Hindlimb muscle (tissue), 1 donor: ENCODE results near the gene ZNF160. TPM values are rescaled to one million over a fixed set of nuclear protein-coding genes. Genes with fewer than 3 reads are reported as not detected.
A peak's percentile ranks its signal among the peaks of the same experiment; 100 is the strongest.
"Not testable (repeated sequence)": the region's sequence is repeated elsewhere in the genome, so short reads cannot be mapped to it uniquely, and the experiment has no call there.

Experiments
- DNase-seq: peaks from one replicate; pipeline ENCODE4 v3.0.0-alpha.2; 2013
- polyA plus RNA-seq: library from polyadenylated mRNA; unstranded; fragments of 120-200 nt; gene quantifications from one replicate; pipeline ENCODE4 v1.2.1, GENCODE V29; 2013; ENCODE audit not compliant: insufficient read length

The ZNF160 gene
- 22.0 TPM for polyA plus RNA-seq

DNA sequence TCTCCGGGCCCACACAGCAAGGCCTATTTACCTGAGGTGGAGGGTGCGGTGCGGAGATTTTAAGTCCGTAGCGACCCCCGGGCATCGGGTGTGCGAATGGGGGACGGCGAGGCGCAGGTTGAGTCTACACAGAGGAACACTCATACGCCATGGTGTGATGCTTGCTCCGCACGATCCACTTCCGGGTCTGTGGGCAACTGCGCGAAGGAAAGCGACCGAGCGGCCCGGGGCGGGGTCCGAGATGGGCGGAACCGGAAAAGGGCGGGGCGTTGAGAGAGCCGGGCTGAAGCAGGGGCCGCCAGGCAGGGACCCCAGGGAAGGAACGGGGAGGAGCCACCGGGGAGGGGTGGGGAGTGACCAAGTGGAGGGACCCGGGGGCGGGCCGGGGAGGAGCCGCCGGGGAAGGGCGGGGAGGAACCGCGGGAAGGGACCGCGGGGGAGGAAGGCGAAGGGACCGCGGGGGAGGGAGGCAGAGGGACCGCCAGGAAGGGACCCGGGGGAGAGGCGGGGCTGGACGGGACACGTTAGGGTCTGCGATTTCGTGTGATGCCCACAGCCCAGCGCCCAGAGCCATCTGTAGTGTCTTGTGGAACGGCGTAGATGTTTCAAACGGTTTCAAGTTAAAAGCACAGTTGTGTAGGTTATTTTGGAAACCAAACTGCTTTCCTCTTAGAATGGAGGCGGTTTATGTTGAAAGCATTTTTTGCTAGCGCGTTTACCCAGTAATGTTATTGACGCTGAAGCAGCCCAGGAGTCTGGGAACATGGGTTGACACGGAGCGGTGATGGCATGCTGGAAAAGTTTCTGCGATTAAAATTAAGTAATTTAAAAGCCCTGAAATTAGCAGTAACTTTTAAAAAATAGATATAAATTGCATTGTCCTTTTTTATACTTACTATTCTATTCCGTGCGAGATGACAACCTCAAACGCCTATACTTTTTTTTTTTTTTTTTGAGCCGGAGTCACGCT lies at the start of gene ZNF160:
Gene ZNF160, minus strand, starts transcription at position 189 of the 970 bp plus-strand sequence. CDS start 17,146 bp downstream, outside the sequence.
- peak; percentile 99 for DNase-seq

DNA sequence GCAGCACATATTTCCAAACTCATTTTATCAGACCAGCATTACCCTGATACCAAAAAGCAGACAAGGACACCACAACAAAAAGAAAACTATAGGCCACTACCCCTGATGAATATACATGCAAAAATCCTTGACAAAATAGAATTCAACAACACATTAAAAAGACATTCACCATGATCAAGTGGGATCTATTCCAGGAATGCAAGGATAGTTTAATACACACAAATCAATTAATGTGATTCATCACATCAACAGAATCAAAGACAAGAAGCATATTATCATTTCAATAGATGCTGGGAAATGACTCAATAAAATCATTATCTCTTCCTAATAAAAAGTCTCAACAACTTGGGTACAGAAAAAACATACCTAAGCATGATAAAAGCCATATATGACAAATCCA lies 44.4 kb upstream of the ZNF160 start:
- DNase-seq = no peak

- no peak for DNase-seq
Observed at GRCh38 chr19:53140351-53140750, 37.1 kb upstream of the ZNF160 start.

DNA sequence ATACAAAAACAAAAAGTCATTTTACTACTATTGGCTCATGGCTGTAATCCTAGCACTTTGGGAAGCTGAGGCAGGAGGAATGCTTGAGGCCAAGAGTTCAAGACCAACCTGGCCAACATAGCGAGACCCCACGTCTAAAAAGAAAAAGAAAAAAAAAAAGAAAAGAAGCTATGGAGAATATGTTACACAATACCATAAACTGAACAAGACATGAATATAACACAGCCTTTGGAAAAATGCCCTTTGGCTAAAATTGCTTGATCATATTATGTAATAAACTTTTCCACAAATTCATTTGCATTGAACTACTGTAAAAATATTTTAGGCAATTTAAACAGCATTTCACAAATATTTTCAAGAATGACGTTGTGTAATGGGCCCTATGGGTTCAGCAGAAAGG lies 33.2 kb upstream of the ZNF160 start:
- no peak for DNase-seq

DNA sequence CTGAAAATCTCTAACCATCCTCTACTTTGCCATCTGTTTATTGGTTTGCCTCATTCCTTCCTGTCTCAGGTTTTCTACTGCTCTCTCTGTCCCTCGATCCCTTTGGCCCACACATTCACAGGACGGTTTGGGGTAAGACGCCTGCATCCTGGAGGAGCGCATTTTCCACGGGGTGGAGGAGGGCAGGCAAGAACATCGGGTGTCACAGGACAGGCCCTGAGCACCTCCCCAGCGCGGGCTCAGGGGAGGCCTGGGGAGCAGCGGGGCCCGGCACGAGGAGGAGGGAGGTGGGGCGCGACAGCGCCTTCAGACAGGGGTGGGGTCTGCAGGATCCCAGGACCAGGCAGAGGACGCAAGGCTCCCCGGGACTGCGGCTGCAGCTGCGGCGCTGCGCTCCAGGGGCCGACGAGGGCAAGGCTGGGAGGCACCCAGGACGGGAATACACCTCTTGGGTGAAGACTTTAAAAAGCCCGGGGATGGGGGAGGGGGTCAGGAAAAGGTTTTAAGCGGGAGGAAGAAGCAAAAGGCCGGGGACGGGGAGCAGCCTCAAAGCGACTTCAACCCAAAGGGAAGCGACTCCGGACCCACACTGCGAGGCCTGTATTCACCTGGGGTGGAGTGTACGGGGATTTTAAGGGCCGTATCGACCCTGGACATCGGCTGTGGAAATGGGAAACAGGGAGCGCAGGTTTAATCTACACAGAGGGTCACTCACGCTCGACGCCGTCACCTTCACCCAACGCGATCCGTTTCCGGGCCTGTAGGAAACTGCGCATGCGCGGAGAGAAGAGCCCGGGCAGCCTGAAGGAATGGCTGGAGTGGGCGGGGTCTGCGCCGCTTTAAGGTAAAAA lies 29.1 kb upstream of the ZNF160 start, which contains the start of gene ZNF415:
Gene ZNF415, minus strand, starts transcription at position 770 of the 851 bp plus-strand sequence. CDS start 10,234 bp downstream, outside the sequence.
- DNase-seq = peak; percentile 83

DNA sequence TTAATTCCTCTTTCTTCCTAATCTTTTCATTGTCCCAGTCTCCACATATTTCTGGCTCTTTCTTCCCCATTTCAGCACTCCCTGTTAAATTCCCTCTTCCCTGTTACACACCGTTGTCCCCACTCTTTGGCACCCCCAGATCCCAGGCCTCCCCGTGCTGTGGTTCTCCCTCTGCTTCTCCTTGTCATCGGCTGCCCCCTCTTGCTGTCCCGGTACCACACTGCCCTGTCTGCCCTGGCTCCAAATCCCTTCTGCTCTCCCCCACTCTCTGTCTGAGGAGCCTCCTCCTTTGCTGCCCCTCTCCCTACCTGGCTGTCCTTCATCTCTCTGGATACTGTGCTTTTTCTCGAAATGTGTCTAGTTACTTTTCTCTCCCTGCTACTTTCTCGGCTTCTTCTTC lies 28.5 kb upstream of the ZNF160 start:
- no peak for DNase-seq

- no peak for DNase-seq
Observed at GRCh38 chr19:53131085-53131590, 27.9 kb upstream of the ZNF160 start.

GRCh38 chr19:53130506-53130905 lies 27.3 kb upstream of the ZNF160 start:
- DNase-seq = no peak

DNA sequence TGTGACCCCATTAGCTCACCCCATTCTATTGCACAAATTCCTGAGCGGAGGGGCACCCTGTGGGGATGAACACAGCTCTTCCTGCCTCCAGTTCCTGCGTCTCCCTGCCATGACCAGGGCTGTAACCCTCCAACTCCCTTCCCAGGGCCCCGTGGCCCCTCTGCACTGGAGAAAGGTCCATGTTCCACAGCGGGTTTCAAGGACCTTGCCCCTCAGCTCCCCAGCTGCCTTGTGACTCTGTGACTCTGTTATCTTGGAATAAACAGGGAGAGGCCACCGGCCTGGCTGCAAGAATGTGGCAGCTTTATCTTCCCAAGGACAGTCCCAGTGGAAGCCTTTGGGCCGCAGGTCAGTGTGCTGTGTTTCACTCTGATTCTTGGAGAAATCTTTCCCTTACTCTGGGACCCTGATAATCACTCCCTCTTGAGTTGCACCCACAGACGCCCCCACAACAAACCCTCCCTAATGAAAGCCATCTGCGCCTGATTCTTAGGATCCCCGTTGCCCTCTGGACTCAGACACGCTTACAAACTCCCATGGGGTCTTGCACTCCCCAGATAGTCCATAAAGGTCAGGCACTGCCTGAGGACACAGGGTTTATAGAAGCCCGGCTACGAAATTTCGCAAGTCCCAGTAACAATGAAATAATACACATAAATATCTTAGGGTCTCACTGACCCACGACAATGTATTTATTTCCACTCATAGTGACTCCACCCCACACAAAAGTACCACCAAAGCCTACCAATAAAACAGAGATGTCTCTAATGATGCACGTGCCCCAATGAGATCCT lies 23.7 kb upstream of the ZNF160 start:
- DNase-seq = not testable (repeated sequence)

GRCh38 chr19:53123400-53123799 lies 20.2 kb upstream of the ZNF160 start:
- no peak for DNase-seq

DNA sequence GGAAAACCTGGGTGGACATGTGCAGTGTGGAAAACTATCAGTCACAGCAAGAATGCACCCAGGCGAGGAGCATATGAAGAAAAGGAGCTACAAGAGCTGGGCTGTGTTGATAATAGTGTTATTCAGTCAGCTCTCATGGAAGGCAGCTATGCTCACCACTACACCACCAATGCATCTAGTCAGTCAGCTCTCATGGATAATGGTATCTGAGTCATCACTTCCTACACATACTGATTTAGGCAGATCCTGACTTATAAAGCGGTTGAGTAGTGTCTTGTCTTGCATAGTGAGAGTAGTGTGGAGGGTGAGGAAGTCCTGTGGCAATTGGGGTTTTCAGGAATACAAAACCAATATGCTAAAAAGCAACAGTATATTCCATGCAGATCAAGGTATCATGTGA lies 9.1 kb upstream of the ZNF160 start:
- DNase-seq = no peak

- DNase-seq = no peak
Observed at GRCh38 chr19:53109527-53109926, 6.3 kb upstream of the ZNF160 start.

DNA sequence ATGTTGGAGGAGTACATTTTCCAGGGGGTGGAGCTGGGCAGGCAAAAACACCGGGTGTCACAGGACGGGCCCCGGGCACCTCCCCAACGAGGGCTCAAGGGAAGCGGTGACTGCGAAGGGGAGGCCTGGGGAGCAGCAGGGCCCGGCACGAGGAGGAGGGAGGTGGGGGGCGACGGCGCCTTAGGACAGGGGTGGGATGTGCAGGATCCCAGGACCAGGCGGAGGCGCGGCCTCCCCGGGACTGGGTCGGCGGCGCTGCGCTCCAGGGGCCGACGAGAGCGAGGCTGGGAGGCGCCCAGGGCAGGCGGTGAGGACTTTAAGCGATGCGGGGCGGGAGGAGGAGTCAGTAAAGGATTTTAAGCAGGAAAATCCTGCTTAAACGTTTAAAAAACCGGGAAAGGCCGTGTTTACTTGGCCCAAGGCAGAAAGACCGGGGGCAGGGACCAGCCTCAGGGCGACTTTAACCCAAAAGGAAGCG lies 427 bp downstream of the ZNF160 start:
- DNase-seq = peak; percentile 23

GRCh38 chr19:53102206-53102755 lies 941 bp downstream of the ZNF160 start:
- DNase-seq = peak; percentile 33

GRCh38 chr19:53101518-53101917 lies 1.7 kb downstream of the ZNF160 start:
- DNase-seq = no peak

DNA sequence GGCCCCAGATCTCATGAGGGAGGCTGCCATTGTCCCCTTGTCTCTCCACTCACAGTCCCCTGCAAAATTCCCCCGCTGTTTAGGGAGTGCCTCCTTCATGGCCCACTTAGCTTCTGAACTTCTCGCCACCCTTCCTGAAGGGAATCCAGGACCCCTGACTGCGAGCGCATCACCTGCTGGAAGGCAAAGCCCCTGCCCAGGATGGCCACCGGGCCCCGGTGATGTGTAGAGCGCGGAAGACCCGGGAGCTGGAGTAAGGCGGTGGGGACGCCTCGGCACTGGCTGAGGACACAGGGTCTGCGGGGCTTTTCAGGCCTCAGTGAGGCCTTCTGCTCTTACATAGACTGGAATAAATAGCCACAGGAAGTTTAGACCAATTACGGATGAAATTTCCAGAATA lies 4.7 kb downstream of the ZNF160 start:
- DNase-seq = not testable (repeated sequence)

DNA sequence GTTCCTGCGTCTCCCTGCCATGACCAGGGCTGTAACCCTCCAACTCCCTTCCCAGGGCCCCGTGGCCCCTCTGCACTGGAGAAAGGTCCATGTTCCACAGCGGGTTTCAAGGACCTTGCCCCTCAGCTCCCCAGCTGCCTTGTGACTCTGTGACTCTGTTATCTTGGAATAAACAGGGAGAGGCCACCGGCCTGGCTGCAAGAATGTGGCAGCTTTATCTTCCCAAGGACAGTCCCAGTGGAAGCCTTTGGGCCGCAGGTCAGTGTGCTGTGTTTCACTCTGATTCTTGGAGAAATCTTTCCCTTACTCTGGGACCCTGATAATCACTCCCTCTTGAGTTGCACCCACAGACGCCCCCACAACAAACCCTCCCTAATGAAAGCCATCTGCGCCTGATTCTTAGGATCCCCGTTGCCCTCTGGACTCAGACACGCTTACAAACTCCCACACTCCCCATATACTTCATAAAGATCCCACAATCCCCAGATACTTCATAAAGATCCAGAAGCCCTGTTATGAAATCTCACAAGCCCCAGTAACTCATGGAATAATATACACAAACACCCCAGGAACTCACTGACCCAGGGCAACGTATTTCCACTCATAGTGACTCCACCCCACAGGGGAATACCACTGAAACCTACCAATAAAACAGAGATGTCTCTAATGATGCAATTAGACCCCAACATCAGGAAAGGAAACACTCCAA lies 6.1 kb downstream of the ZNF160 start:
- DNase-seq = not testable (repeated sequence)

DNA sequence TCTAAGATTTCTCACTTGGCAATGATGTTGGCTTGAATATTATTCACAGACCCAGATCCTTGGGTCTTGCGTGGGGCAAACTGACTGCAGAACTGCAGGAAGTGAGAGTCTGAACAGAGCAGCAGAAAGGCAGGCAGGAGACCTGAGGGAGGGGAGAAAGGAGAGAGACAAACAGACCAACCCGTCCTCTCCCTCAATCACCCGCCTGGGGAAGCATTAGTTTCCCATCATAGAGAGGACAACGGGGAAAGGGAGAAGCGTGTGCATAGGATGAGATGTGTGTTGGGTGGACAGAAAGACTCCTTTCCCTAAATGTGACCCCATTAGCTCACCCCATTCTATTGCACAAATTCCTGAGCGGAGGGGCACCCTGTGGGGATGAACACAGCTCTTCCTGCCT lies 6.6 kb downstream of the ZNF160 start:
- DNase-seq = not testable (repeated sequence)

GRCh38 chr19:53094754-53095575 lies 8.3 kb downstream of the ZNF160 start:
- DNase-seq = no peak

DNA sequence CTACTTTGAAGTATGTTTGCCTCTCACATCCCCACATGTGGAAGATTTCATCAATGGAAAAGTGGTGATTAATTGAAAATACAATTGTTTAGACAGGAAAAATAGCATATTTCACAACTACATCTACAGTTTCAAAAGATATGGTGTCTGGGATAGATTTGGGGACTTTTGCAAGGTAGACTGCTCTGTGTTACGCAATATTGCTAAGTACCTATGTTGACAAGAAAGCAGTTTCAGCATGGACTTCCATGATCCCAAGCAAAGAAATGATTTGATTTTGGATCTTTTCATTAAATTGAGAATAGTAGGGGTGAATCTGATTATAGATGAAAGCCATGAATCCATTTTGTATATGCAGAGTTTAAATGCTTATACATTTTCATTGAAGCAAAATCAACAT lies 10.5 kb downstream of the ZNF160 start:
- DNase-seq = no peak
